ENCODE data around the gene SAG. TPM values are rescaled to one million over a fixed set of nuclear protein-coding genes. Genes with fewer than 3 reads are reported as not detected.

SAG gene
- total and polyA plus RNA-seq, 9 of the 15 experiments (the other 6 are each of a cell fraction or from before 2014, with no cell fraction given): 0.04 to 0.64 (median 0.31) TPM; not detected in 5

DNA sequence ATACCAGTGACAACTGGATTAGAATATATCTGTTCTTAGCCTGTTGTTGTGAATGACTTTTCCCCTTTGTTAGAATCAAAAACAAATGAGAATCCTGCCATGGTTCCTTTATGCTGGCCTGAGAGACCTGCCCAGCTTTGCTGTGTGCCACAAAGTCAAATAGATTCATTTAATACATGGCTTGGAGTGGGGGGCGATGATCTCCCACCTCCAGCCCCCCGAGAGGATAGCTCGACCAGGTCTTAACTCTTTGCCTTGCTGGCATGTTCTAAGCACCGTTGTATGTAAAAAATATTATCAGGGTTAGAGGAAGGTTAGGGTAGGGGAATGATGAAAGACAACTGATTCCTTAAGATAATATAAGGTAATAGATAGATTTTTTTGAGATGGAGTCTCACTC, 24.5 kb downstream of the SAG start (continued):
- TF ChIP-seq, protein P1, sequence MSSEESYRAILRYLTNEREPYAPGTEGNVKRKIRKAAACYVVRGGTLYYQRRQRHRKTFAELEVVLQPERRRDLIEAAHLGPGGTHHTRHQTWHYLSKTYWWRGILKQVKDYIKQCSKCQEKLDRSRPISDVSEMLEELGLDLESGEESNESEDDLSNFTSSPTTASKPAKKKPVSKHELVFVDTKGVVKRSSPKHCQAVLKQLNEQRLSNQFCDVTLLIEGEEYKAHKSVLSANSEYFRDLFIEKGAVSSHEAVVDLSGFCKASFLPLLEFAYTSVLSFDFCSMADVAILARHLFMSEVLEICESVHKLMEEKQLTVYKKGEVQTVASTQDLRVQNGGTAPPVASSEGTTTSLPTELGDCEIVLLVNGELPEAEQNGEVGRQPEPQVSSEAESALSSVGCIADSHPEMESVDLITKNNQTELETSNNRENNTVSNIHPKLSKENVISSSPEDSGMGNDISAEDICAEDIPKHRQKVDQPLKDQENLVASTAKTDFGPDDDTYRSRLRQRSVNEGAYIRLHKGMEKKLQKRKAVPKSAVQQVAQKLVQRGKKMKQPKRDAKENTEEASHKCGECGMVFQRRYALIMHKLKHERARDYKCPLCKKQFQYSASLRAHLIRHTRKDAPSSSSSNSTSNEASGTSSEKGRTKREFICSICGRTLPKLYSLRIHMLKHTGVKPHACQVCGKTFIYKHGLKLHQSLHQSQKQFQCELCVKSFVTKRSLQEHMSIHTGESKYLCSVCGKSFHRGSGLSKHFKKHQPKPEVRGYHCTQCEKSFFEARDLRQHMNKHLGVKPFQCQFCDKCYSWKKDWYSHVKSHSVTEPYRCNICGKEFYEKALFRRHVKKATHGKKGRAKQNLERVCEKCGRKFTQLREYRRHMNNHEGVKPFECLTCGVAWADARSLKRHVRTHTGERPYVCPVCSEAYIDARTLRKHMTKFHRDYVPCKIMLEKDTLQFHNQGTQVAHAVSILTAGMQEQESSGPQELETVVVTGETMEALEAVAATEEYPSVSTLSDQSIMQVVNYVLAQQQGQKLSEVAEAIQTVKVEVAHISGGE (CRISPR knock-in tag; IDR thresholded peaks at IDR 0.05): no peak
- no peak for TF ChIP-seq ADNP (tag; IDR thresholded peaks at IDR 0.05)
- no peak for TF ChIP-seq TFAM (CRISPR knock-in tag; conservative IDR thresholded peaks at IDR 0.05)
- no peak for TF ChIP-seq SIN3B (IDR thresholded peaks at IDR 0.05; ENCODE audit: low read depth)
- TF ChIP-seq, protein P2, sequence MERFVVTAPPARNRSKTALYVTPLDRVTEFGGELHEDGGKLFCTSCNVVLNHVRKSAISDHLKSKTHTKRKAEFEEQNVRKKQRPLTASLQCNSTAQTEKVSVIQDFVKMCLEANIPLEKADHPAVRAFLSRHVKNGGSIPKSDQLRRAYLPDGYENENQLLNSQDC (CRISPR knock-in tag; IDR thresholded peaks at IDR 0.05): no peak
- TF ChIP-seq, protein P3, sequence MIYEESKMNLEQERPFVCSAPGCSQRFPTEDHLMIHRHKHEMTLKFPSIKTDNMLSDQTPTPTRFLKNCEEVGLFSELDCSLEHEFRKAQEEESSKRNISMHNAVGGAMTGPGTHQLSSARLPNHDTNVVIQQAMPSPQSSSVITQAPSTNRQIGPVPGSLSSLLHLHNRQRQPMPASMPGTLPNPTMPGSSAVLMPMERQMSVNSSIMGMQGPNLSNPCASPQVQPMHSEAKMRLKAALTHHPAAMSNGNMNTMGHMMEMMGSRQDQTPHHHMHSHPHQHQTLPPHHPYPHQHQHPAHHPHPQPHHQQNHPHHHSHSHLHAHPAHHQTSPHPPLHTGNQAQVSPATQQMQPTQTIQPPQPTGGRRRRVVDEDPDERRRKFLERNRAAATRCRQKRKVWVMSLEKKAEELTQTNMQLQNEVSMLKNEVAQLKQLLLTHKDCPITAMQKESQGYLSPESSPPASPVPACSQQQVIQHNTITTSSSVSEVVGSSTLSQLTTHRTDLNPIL (CRISPR knock-in tag; IDR thresholded peaks at IDR 0.05): no peak
- TF ChIP-seq, protein P4, sequence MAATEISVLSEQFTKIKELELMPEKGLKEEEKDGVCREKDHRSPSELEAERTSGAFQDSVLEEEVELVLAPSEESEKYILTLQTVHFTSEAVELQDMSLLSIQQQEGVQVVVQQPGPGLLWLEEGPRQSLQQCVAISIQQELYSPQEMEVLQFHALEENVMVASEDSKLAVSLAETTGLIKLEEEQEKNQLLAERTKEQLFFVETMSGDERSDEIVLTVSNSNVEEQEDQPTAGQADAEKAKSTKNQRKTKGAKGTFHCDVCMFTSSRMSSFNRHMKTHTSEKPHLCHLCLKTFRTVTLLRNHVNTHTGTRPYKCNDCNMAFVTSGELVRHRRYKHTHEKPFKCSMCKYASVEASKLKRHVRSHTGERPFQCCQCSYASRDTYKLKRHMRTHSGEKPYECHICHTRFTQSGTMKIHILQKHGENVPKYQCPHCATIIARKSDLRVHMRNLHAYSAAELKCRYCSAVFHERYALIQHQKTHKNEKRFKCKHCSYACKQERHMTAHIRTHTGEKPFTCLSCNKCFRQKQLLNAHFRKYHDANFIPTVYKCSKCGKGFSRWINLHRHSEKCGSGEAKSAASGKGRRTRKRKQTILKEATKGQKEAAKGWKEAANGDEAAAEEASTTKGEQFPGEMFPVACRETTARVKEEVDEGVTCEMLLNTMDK (IDR thresholded peaks at IDR 0.05; ENCODE audit: borderline replicate concordance, insufficient read depth, low read depth, low read length, poor library complexity, severe bottlenecking): no peak
